Effector CD4-positive, alpha-beta T cell (primary cell): ENCODE data around the gene CBX3.
"Not testable (repeated sequence)": the region's sequence is repeated elsewhere in the genome, so short reads cannot be mapped to it uniquely, and the experiment has no call there.

Experiments used
- DNase-seq: peaks from one replicate; pipeline ENCODE4 v3.0.0-alpha.2; 2020

The CBX3 gene

DNA sequence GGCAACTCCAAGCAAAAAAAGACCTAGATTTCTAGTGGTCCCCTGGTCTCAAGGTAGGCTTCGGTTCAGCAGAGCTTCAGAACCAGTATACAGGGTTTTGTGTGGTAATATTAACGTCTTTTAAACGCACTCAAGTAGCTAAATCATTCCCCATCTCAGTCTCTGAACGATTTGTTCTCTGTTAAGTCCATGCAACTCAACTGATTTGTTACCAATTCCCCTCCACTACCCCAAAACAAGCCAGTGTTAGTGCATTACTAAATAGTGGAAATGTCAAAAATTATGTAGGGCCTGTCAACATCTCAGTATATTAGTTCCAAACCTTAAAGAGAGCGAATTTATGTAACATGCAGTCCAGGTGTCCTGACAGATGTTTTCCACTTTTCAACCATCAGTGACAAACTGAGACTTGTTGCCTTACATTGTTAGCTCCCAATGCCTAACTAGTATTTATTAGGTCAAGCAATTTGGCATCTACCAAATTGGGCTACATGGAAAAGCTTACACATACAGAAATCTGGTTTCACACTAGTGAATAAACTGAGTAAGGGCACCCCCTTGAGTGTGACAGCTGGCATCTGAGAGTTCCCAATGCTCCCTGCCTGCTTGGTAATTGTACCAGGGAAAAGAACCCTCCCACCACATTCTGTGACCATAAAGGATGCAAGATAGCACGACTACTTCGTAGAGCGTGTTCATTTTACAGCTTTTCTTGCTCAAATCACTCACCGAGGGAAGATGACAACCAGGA is 13.2 kb upstream of the CBX3 start:
- DNase-seq = no peak

DNA sequence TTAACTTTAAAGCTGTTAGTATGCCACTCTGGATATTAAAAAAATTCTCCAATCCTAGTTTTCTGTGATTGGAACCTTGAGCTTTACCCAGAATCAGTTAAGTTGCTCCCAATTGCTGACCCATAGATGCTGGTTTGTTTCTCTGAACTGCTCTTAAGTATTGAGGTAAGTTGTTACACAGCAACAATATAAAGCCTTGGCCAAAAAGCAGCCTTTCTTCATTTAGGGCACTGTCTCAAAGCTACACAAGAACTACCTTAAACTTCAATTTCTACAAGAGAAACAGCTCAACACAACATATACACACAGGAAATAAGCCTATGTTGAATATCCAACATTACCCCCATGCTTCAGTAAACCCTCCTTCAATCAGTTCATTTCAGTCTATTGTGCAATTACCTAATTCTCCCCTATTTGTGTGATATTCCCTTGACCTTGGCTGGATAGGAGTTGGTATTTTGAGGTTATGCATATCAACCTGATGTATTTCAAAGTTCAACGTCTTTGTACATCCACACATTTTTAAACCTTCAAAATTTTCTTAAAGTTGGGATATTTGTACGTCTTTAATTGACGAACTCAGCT is 12.5 kb upstream of the CBX3 start:
- DNase-seq = no peak

DNA sequence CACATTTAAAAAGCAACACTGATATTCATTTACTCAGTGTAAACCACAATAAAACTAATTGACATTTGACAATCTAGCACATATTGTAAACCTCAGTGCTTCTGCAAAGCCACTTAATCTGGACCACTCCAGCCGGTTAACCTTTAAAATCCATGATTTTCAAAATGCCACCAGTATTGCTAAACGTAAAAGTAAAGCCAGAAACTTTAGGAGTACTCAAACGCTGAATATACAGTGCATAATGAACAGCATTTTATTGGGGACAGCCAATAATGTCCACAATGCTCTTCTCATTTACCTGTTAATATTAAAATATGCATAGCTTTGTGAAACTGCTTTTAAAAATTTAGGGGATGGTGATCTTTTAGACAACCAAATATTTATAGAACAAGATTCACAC is 11.8 kb upstream of the CBX3 start:
- no peak for DNase-seq

DNA sequence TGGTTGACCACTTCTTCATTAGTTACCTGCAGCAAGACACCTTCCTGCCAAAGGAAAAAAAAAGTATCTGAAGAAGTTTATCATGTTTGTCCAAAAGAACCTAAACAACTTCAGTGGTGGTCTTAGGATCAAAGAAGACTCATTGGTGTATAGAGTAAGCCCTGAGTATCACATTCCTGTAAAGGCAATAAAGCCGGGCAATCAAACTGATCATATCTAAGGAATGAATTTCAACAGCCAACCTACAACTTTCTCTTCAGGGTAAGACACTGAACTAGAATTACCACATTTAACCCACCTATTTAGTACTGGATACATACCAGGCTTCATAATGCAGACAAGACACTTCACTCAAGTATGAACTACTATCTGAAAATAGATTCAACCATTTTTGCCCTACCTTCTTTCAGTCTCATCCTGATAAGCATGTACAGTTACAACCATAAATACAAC is 11.1 kb upstream of the CBX3 start:
- no peak for DNase-seq

GRCh38 chr7:26191233-26191973 is 10.1 kb upstream of the CBX3 start:
- DNase-seq = no peak

- DNase-seq = no peak
Observed at GRCh38 chr7:26191974-26192479, 9.5 kb upstream of the CBX3 start.

DNA sequence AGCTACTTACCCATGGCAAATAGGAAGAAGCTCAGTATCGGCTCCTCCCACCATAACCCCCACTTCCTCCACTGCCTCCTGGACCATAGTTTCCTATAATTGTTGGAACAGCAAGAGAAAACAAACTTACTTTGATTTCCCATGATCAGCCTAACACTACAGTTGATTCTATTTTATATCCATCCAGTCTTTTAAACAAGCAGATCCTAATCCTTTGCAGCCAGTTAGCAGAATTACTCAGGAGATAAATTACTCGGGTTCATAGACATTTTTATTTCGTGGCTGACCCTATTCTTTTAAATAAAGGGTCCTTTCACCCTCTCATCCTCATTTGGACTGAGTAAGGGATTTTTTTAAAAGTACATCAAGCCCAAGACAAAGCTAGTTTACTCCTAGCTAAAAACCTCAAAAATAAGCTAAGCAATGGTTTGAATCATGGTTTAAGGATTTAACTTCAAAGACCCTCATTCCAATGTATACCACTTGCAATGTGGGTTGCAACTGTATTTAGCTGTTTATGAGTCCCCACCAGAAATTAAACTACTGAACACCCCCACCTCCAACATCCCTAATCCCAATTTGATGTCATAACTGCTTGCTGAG is 9.0 kb upstream of the CBX3 start:
- DNase-seq = no peak

DNA sequence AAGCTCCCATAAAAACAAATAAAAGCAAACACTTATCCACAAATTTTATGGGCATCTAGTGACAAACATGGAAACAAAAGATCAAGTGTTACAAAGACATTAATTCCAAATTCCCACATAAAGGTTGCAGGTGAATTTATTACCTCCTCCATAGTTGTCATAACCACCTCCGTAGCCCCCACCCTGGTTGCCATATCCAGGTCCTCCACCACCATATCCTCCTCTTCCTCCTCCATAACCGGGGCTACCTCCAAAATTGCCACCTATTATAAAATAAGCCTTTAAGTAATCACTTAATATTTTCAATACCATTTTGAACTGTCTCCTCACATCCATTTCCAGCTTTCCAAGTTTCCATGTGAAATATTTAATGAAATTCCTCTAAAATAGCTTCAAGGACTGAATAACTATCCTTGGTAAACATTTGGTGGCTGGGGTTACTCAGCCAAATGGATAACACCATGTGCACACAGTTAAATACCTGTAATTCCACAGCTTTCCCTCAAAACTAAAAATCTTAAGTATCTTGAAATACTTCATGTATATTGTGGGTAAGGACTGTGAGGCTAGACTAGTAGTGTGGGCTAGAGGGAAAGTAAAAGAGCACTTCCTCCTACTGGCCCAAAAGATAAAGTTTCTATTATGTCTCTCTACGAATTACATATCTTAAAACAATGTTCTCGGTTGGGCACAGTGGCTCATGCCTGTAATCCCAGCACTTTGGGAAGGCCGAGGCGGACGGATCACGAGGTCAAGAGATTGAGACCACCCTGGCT is 7.9 kb upstream of the CBX3 start:
- DNase-seq = no peak

DNA sequence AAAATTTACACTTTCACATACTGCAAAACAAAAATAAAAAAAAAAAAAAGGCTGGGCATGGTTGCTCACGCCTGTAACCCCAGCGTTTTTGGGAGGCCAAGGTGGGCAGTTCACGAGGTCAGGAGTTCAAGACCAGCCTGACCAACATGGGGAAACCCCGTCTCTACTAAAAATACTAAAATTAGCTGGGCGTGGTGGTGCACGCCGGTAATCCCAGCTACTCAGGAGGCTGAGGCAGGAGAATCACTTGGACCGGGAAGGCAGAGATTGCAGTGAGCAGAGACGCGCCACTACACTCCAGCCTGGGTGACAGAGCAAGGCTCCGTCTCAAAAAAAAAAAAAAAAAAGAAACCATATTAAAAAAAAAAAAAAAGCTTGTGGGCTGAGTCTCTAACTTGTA is 6.8 kb upstream of the CBX3 start:
- not testable (repeated sequence) for DNase-seq

DNA sequence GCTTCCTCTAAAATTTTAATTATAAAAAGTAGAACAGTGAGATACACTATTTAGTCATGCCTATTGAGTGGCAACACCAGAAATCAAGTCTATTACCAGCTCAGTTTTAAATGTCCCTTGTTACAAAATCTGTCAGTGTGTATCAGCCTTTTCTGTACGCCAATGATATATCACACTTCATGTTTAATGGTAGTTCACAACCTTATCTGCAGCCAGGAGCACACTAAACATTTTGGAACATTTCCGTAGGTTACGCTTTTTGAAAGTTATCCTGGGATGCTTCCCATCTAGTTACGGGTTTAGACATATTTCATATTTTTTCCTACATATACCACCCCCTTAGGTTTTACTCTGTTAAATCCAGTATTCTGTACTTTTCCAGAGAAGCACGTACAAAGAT is 6.4 kb upstream of the CBX3 start:
- no peak for DNase-seq

DNA sequence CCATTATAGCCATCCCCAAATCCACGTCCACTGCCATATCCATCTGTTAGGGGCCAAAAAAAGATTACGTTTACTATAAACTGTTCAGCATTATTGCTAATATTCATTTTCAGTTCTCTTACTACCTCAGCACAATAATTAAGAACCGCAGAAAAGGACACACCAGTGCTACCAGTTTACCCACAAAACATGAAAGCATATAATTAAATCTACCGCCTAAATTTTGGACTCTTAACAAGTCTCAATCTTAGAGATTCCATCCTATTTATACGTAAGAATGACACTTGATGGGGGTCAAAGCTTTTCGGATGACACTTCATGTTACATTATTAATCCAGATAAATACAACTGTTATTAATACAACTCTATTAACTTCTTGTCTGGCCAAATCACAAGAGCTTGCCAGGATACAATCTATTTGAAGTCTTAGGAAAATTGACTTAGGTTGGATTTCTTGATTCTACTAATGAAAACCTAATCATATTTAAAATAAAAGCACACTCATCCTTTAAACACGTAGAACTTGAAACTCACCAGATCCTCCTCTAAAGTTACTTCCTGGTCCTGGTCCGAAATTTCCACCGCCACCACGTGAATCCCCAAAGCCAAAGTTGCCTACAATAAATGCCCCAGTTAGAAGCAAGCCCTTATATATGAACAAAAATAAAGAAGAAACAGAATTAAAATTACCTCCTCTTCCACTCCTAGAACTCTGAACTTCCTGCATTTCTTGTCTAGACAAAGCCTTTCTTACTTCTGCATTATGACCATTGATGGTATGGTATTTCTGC is 5.5 kb upstream of the CBX3 start:
- no peak for DNase-seq

DNA sequence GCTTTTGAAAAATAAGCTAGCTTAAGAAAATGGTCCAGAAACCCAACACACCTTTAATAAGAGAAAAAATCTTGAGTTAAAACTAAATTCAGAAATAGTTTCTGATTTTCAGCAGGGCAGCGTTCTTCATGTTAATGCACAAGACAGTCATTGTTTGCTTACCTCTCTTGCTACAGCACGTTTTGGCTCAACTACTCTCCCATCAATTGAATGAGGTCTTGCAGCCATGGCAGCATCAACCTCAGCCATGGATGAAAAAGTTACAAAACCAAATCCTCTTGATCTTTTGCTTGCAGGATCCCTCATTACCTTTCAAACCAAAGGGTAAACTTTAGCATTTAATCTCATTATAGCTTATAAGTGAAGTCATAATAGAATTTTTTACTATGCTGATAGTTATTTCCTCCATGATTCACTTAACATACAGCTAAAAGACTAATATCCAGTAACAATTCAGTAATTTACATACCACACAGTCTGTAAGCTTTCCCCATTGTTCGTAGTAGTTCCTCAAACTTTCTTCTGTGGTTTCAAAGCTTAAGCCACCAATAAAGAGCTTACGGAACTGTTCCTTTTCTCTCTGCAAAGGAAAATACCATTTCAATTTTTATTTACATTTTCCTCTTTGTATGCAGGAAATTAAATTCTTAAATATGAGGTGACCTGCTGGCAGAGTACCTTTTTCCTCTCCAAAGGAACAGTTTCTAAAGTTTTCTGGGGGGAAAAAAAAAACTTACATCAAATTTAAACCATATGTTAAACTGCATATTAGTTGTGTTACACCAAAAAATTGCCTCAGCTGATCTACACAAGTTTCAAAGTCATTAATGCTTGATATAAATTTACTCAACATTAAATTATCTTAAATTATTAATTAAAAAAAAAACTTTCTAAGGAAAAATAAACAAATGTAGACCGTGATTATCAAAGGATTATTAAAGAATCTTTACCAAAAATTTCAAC is 4.1 kb upstream of the CBX3 start:
- DNase-seq = no peak

- DNase-seq = no peak
Observed at GRCh38 chr7:26198133-26198780, 3.3 kb upstream of the CBX3 start.

GRCh38 chr7:26198781-26199169 is 2.8 kb upstream of the CBX3 start:
- DNase-seq = no peak

DNA sequence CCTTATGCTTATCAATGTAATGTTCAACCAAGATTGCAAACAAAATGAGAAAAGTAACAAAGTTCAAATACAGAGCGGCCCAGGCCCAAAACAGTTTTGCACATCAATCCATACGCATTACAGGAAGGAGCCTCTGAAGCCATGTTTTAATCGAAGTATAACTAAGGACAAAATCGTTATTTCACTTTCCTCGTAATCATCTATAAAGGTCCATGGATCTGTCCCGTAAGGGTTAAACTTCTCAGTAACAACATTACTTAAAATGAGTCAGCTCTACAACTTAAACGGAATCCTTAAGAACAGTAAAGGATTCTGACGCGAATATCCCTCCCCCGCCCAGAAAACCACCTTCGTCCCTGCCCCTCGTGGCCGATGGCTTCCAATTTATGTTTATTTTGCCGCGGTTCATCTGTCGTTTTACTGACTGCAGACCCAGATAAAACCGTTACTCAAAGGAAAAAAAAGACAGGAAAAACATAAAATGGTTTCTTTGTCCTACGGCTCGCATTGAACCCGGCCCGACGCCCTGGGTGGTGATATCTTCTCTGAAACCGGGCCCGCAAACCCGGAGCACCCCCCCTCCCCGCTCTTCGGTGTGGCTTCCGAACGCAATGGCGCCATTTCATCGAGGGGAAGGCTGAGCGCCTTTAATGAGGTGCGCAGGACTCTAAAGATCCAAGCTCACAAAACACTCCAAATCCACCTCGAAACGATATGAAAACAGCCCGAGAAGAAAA is 2.1 kb upstream of the CBX3 start:
- peak; percentile 58 for DNase-seq

- peak; percentile 70 for DNase-seq
Observed at GRCh38 chr7:26200038-26200443, 1.5 kb upstream of the CBX3 start.

GRCh38 chr7:26200444-26201246 is 900 bp upstream of the CBX3 start, which contains the start of gene HNRNPA2B1:
Gene HNRNPA2B1, minus strand, starts transcription at chr7:26200746. Its CDS starts 169 bp downstream, at chr7:26200577.
- DNase-seq = peak; percentile 95
